Endothelial cell of umbilical vein (primary cell): Measurements from ENCODE around the gene C1QL2. TPM values are rescaled to one million over a fixed set of nuclear protein-coding genes. Genes with fewer than 3 reads are reported as not detected.

Experiments
- BruUV-seq: library from RNA; stranded (reverse); fragments of 400-500 nt; replicated peaks from 2 replicates; lab custom pipeline; 2021; lab: Mats Ljungman, UMichigan
- CTCF ChIA-PET: fragments of 300-600, 350-600 bp; sonication (Branson Sonifier 250); formaldehyde crosslinking; loops from one replicate; lab custom pipeline; 2021; ENCODE audit warnings: antibody characterized with exemption, inconsistent platforms; lab: Charles Lee
- POLR2A ChIA-PET: fragments of 300-600, 350-600 bp; sonication (Branson Sonifier 250); formaldehyde crosslinking; loops from one replicate; lab custom pipeline; 2021; ENCODE audit warnings: antibody characterized with exemption, inconsistent platforms; lab: Charles Lee
- DNase-seq: peaks from one replicate; pipeline ENCODE4 v3.0.0-alpha.2; 2011; ENCODE audit warnings: low read depth, low spot score
- FAIRE-seq: peaks from 2 replicates; lab custom pipeline; 2011; peaks lifted over from hg19 to GRCh38; lab: Jason Lieb, UNC
- H2AFZ ChIP-seq: 2 replicates; pipeline ENCODE4 v1.6.0; 2012; ENCODE audit warnings: low read depth, low read length, control low read depth, inconsistent platforms
- H3K27ac ChIP-seq: 2 replicates; pipeline ENCODE4 v1.5.1; 2011; ENCODE audit warnings: low read depth, mild to moderate bottlenecking, control low read depth, low read length, moderate library complexity; ENCODE audit not compliant: insufficient read depth
- H3K27me3 ChIP-seq, 2 experiments: 2 replicates each; pipeline versions ENCODE4 v1.6.0 to v1.6.1; 2011; ENCODE audit warnings: low read length in 2 of 2, mixed read lengths in 1 of 2; ENCODE audit not compliant: control insufficient read depth in 2 of 2, insufficient read depth in 2 of 2
- H3K36me3 ChIP-seq, 2 experiments: 2 replicates in 1 of 2; 3 replicates in 1 of 2; pipeline ENCODE4 v1.5.1; 2011; ENCODE audit warnings: low read length in 2 of 2, mild to moderate bottlenecking in 1 of 2, moderate library complexity in 1 of 2; ENCODE audit not compliant: control insufficient read depth in 2 of 2, insufficient read depth in 2 of 2; ENCODE audit errors: extremely low read depth in 1 of 2
- H3K4me1 ChIP-seq: 3 replicates; pipeline ENCODE4 v1.5.1; 2011; ENCODE audit warnings: mild to moderate bottlenecking, low read length; ENCODE audit not compliant: control insufficient read depth, insufficient read depth; ENCODE audit errors: extremely low read depth
- H3K4me2 ChIP-seq: 2 replicates; pipeline ENCODE4 v1.6.1; 2011; ENCODE audit warnings: low read length, control low read depth, mixed read lengths; ENCODE audit not compliant: insufficient read depth
- H3K4me3 ChIP-seq, 3 experiments: fragments of 200-600 bp in 1 of 3; sonication (generic), shearing (Covaris generic) in 1 of 3; replicated peaks in 1 of 3; 2 replicates each; pipeline ENCODE4 v1.5.1; 2011 to 2016; ENCODE audit warnings: control low read depth in 3 of 3, low read length in 3 of 3, mild to moderate bottlenecking in 2 of 3, inconsistent platforms in 1 of 3, low read depth in 1 of 3, moderate library complexity in 1 of 3; ENCODE audit not compliant: insufficient read depth in 1 of 3
- H3K79me2 ChIP-seq: 2 replicates; pipeline ENCODE4 v1.6.0; 2012; ENCODE audit warnings: low read length, inconsistent platforms; ENCODE audit not compliant: control insufficient read depth, insufficient read depth
- H3K9ac ChIP-seq: replicated peaks from 2 replicates; pipeline ENCODE3; 2011; ENCODE audit warnings: low read length, control low read depth; ENCODE audit not compliant: insufficient read depth; ENCODE audit errors: extremely low read depth
- H3K9me1 ChIP-seq: replicated peaks from 3 replicates; pipeline ENCODE4 v1.6.0; 2011; ENCODE audit warnings: mild to moderate bottlenecking, low read length; ENCODE audit not compliant: control insufficient read depth, insufficient read depth; ENCODE audit errors: extremely low read depth
- H3K9me3 ChIP-seq: replicated peaks from 2 replicates; pipeline ENCODE4 v1.5.1; 2012; ENCODE audit warnings: low read length, inconsistent platforms; ENCODE audit not compliant: control insufficient read depth, insufficient read depth
- H4K20me1 ChIP-seq: replicated peaks from 2 replicates; pipeline ENCODE3; 2011; ENCODE audit warnings: mild to moderate bottlenecking, low read length; ENCODE audit not compliant: control insufficient read depth, insufficient read depth; ENCODE audit errors: extremely low read depth
- EZH2 ChIP-seq: IDR thresholded peaks from 2 replicates; pipeline ENCODE4 v1.6.1; 2012; ENCODE audit warnings: borderline replicate concordance, low read depth, mild to moderate bottlenecking, moderate library complexity, low read length, inconsistent platforms; ENCODE audit not compliant: severe bottlenecking
- FOS ChIP-seq: IDR thresholded peaks from 2 replicates; pipeline ENCODE4 v1.6.1; 2011; ENCODE audit warnings: mild to moderate bottlenecking, low read length, moderate library complexity, borderline replicate concordance; ENCODE audit not compliant: insufficient read depth
- GATA2 ChIP-seq: IDR thresholded peaks from 2 replicates; pipeline ENCODE4 v1.7.0; 2011; ENCODE audit warnings: low read depth, mild to moderate bottlenecking, moderate library complexity, mixed read lengths, low read length; ENCODE audit not compliant: insufficient read length, insufficient read depth
- JUN ChIP-seq: IDR thresholded peaks from 2 replicates; pipeline ENCODE4 v1.6.1; 2011; ENCODE audit warnings: borderline replicate concordance, low read depth; ENCODE audit not compliant: insufficient read length, insufficient read depth
- MYC ChIP-seq: IDR thresholded peaks from one replicate; pipeline ENCODE4 v1.6.1; 2011; ENCODE audit warnings: mild to moderate bottlenecking, low read depth, low read length
- POLR2A ChIP-seq: IDR thresholded peaks from 2 replicates; pipeline ENCODE4 v1.6.1; 2012; ENCODE audit warnings: low read depth, mild to moderate bottlenecking, control low read depth, low read length
- POLR2AphosphoS5 ChIP-seq: IDR thresholded peaks from 2 replicates; pipeline ENCODE4 v1.6.1; 2012; ENCODE audit warnings: low read depth, mild to moderate bottlenecking, control low read depth, low read length, moderate library complexity; ENCODE audit not compliant: insufficient read depth
- dilution Hi-C: fragments of 300-500 bp; cut with MboI; formaldehyde crosslinking; loops from one replicate; pipeline ENCODE4 v1.15.0; 2019; ENCODE audit warnings: low sequenced_read_pairs; ENCODE audit not compliant: extremely low pct_ligation_motif_present
- intact Hi-C: fragments of 100-400 bp; cut with micrococcal nuclease; formaldehyde crosslinking; loops from one replicate; pipeline ENCODE4 v1.10.0; 2022
- polyA plus RNA-seq, 4 experiments: library from polyadenylated mRNA; depleted of rRNA in 3 of 4; stranded (reverse) in 3 of 4; unstranded in 1 of 4; fragments of >200 nt; gene quantifications; 2 replicates each; pipeline versions ENCODE4 v1.2.1 to v1.2.3, GENCODE V29; 2011 to 2012; ENCODE audit warnings: missing spikeins in 1 of 4
- total RNA-seq: library from RNA; stranded (reverse); gene quantifications from 2 replicates; pipeline ENCODE4 v1.2.3, GENCODE V29; 2021
- TF ChIP-seq, protein P1 (sequence below), 2 donors: IDR thresholded peaks; 1 replicate in 1 of 2; 2 replicates in 1 of 2; pipeline ENCODE4 v1.5.1; 2011; ENCODE audit warnings: low read length in 2 of 2, mild to moderate bottlenecking in 2 of 2, moderate library complexity in 2 of 2, control low read depth in 1 of 2, inconsistent platforms in 1 of 2, low read depth in 1 of 2; ENCODE audit not compliant: insufficient read depth in 1 of 2; ENCODE audit errors: extremely low read depth in 1 of 2
- TF ChIP-seq, protein P2 (sequence below): IDR thresholded peaks from 2 replicates; pipeline ENCODE4 v1.6.1; 2011; ENCODE audit not compliant: insufficient read depth, insufficient read length

The C1QL2 gene
- total and polyA plus RNA-seq, 2 donors (not counting 3 experiments of a cell fraction or from before 2014, with no cell fraction given): not detected

DNA sequence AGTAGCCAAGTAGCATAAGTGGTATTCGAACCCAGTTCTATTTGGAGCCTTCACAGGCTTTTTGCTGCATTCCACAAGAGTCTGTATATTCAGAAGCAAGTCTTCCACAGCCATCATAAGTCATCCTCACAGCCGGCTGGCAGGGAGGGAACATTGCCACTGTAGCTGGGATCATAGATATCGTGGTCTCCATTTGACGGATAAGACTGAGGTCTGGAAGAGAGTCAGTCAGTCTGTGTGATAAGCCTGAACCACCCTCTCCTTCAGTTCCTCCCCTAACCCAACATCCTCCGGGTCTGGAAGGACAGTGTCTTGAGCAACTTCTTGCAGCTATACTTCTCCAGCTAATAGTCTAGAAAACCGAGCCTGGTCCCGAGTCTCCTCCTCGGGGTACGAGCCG is 17.0 kb upstream of the C1QL2 start:
- FAIRE-seq: no peak

More for the DNA sequence above, 17.0 kb upstream of the C1QL2 start:
- Histone ChIP-seq H3K9me1 (no peaks in the 10 kb centered on the region), H3K9me3 (no peaks in the 10 kb centered on the region), H3K4me2 (no peak overlapping the region), H3K4me3 (no peak overlapping the region), H3K27me3 (no peaks in the 10 kb centered on the region), H3K36me3 (no peaks in the 10 kb centered on the region), H3K9ac (no peak overlapping the region), H4K20me1 (no peaks in the 10 kb centered on the region), H3K4me1 (no peaks in the 10 kb centered on the region), H3K79me2 (no peaks in the 10 kb centered on the region), H3K27ac (no peak overlapping the region), H2AFZ (no peak overlapping the region)
- dilution Hi-C loops (no loop called here), intact Hi-C loops (no loop called here)
- POLR2A ChIA-PET: no interaction called here
- DNase-seq: no peak
- no TSS peak for BruUV-seq
- no peak for TF ChIP-seq POLR2A
- TF ChIP-seq, protein P1, sequence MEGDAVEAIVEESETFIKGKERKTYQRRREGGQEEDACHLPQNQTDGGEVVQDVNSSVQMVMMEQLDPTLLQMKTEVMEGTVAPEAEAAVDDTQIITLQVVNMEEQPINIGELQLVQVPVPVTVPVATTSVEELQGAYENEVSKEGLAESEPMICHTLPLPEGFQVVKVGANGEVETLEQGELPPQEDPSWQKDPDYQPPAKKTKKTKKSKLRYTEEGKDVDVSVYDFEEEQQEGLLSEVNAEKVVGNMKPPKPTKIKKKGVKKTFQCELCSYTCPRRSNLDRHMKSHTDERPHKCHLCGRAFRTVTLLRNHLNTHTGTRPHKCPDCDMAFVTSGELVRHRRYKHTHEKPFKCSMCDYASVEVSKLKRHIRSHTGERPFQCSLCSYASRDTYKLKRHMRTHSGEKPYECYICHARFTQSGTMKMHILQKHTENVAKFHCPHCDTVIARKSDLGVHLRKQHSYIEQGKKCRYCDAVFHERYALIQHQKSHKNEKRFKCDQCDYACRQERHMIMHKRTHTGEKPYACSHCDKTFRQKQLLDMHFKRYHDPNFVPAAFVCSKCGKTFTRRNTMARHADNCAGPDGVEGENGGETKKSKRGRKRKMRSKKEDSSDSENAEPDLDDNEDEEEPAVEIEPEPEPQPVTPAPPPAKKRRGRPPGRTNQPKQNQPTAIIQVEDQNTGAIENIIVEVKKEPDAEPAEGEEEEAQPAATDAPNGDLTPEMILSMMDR (IDR thresholded peaks at IDR 0.05; ENCODE audit: extremely low read depth in 1 of 2, insufficient read depth in 1 of 2, low read depth in 1 of 2, low read length in 2 of 2): no peak
- no peak for TF ChIP-seq JUN
- TF ChIP-seq EZH2: no peak
- no peak for TF ChIP-seq MYC
- TF ChIP-seq, protein P2, sequence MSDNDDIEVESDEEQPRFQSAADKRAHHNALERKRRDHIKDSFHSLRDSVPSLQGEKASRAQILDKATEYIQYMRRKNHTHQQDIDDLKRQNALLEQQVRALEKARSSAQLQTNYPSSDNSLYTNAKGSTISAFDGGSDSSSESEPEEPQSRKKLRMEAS: no peak
- TF ChIP-seq GATA2: no peak
- TF ChIP-seq FOS: no peak
- no peak for TF ChIP-seq POLR2AphosphoS5
- CTCF ChIA-PET: interaction anchor here (1.0 to 1.8 kb wide), 5 partner anchors 9 to 294 kb away, joined by 3 to 10 read pairs (median 7); no protein-coding TSS in a partner anchor
